Hematopoietic multipotent progenitor cell treated with erythropoietin and hydrocortisone succinate and interleukin-3 and kit ligand, for 8 days (in vitro differentiated cells): ENCODE data around the gene SCMH1.
"Not testable (repeated sequence)": the region's sequence is repeated elsewhere in the genome, so short reads cannot be mapped to it uniquely, and the experiment has no call there.

Source experiments
- DNase-seq: peaks from one replicate; pipeline ENCODE4 v3.0.0-alpha.2; 2015

Gene SCMH1

DNA sequence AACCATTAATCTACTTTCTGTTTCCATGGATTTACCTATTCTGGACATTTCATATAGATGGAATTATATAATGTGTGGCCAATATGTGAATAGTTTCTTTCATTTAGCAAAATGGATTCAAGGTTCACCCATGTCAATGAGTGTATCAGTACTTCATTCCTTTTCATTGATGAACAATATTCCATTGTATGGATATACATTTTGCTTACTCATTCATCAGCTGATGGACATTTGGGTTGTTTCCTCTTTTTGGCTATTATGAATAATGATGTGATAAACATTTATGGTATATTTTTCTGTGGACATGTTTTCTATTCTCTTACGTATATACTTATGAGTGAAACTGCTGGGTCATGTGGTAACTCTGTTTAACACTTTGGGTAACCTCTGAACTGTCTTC, 97.8 kb downstream of the SCMH1 start:
- DNase-seq, result no peak

DNA sequence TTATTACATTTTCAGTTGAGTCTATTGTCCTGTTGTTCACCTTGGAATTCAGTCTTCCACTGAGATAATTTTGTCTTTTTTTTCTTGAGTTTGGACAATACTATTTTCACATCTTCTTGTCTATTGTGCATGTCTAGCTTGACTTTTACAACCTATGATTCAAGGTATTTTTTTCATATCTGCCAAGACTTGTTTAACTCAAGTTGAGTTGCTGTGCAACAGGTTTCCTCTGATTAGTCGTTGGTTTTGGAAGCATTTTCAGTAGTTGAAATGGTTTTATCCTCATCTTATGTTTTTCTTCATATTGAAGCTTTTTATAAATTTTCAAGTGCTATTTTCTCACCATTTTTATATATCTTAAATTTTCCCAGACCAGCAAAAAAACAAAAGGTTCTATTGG, 103.6 kb downstream of the SCMH1 start:
- no peak for DNase-seq

DNA sequence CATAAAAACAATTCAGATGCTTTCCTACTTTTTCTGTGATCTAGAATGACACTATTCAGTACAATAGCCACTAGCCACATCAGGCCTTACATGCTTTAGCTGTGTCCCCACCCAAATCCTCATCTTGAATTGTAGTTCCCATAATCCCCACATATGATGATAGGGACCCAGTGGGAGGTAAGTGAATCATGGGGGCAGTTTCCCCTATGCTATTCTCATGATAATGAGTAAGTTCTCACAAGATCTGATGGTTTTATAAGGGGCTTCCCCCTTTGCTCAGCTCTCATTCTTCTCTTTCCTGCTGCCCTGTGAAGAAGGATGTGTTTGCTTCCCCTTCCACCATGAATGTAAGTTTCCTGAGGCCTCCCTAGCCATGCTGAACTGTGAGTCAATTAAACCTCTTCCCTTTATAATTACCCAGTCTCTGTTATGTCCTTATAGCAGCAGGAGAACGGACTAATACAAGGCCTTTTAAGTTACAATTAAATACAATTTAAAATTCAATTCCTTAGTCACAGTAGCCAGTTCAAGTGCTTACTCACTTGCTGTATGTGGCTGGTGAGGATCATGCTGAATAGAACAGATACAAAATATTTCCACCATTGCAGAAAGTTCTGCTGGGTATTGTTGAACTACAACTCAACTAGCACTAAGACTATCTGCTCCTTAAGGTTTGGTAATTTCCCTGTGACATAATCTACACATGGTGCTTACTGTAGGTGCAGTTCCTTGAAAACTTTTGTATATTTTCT, 106.7 kb downstream of the SCMH1 start:
- DNase-seq, result no peak

DNA sequence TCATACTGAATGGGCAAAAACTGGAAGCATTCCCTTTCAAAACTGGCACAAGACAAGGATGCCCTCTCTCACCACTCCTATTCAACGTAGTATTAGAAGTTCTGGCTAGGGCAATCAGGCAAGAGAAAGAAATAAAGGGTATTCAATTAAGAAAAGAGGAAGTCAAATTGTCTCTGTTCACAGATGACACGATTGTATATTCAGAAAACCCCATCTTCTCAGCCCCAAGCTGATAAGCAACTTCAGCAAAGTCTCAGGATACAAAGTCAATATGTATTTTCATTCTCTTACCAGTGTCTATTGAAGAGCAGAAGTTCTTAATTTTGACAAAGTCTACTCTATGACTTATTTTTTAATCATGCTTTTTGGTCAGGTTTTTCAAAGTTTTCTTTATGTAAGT, 107.8 kb downstream of the SCMH1 start:
- not testable (repeated sequence) for DNase-seq

DNA sequence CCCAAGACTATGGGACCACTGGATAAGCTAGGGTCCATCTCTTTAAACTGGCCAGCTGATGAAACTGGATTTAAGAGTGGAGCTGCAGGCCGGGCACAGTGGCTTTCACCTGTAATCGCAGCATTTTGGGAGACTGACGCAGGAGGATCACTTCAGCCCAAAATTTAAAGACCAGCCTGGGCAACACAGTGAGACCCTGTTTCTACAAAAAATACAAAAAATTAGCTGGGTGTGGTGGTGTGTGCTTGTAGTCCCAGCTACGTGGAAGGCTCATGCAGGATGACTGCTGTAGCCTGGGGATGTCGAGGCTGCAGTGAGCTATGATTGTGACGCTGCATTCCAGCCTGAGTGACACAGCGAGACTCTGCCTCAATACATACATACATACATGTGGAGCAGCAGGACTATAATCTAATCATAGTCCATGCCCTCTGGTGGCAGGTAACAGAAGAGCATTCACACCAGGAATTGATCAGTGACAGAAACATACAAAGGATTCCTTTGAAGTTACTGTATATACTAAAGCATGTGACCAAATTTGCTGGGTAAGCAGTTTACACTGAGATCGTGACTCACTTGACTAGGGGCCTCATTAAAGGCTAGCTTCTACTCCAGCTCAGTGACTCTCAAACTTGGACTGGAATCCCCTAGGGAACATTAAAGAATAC, 119.1 kb downstream of the SCMH1 start:
- DNase-seq, result peak; percentile 50

DNA sequence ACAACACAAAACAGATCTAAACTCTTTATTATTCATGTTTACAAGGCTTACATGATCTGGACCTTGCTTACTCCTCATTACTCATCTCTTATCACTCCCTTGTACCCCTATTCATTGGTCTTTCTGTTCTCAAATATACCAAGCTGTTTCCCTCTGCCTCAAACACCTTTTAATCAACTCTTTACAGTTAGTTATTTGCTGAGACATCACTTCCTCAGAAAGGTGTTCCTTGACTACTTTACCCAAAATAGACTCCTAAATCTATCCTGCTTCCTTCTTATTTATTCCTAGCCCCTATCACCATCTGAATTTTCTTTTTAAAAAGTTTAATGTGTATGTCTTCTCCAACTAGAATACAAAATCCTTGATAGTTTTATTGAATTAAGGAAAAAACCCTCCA, 120.0 kb downstream of the SCMH1 start:
- no peak for DNase-seq

DNA sequence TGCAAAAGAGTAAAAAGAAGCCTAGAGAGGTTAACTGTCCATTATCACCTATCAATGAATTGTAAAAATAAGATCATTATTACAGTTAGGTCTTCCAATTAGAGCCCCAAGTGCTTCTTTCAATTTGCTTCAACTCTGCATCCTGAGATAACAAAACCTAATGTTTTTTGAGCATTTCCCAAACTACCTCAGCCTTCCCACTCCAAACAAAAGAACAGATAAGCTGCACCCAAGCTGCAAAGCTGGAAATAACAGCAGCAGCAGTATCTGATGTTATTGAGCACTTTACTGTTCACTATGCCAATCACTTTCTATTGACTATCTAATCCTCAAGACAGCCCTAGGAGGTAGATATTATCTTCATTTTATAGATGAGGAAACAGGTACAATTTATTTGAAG, 123.5 kb downstream of the SCMH1 start:
- no peak for DNase-seq

DNA sequence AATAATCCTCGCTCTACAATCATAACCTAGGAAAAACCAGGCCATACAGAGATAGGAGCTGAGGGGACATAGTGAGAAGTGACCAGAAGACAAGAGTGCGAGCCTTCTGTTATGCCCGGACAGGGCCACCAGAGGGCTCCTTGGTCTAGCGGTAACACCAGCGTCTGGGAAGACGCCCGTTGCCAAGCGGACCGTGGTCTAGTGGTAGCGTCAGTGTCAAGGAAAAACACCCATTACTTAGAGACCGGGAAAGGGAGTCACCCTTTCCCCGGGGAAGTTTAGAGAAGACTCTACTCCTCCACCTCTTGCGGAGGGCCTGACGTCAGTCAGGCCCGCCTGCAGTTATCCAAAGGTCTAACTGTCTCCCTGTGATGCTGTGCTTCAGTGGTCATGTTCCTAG, 124.9 kb downstream of the SCMH1 start:
- not testable (repeated sequence) for DNase-seq

DNA sequence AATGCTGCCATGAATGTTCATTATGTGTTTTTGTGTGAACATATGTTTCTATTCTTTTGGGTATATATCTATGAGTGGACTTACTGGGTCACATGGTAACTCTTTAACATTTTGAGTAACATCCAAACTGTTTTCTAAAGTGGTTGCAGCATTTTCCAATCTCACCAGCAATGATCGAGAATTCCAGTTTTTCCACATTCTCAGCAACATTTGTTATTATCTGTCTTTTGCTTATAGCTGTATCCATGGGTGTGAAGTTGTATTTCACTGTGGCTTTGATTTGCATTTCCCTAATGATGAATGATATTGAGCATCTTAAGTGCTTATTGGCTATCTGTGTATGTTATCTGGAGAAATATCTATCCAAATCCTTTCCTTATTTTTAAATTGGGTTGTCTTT, 131.4 kb downstream of the SCMH1 start:
- no peak for DNase-seq

DNA sequence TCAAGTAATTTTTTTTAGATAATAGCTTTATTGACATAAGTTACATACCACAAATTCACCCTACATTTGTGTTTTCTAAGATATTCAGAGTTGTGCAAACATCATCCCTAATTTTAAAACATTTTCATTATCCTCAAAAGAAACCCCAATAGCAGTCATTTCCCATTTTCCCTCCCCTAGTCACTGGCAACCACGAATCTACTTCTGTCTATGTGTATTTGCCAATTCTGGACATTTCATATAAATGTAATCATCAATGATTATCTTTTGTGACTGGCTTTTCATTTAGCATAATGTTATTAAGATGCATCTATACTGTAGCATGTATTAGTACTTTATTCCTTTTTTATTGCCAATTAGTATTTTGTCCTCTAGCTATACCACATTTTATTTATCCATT, 131.8 kb downstream of the SCMH1 start:
- DNase-seq, result no peak

DNA sequence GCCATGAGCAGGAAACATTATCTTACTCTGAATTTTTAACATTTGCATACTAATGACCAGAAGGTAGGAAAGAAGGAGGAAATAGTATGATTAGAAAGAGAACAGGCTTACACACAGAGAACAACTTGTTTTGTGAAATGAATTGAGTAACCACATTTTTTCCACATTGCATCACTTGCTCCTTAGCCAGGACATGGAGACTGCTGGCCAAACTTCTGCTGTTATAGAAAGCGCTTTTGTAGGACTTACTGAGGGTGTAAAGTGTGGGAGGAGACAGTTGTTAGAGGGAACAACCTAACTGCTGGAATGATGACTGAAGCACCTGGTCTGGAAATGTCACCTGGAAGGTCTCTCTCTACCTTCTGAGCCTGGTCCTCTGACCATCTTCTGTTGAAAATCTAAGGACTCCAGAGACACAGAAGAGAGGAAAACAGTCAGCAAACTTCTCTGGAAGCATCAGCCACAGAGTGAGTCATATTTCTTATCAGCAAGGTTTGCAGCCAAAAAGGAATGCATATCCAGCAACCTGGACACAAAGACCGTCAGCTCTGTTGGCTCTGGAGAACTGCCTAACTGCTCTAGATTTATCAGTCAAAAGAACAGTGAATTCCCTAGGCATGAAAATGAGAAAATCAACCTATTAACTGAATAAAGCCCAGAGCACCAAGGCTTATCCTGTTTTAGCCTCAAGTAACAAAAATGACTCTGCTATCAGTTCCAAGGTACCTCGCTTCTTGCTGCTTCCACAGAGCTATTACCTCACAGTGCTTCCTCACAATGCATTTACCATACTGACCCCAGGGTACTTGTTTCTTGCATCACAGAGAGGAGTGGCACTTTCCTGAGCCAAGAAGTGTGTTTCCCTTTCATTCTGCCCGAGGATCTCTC, 132.6 kb downstream of the SCMH1 start:
- DNase-seq, result peak; percentile 19

DNA sequence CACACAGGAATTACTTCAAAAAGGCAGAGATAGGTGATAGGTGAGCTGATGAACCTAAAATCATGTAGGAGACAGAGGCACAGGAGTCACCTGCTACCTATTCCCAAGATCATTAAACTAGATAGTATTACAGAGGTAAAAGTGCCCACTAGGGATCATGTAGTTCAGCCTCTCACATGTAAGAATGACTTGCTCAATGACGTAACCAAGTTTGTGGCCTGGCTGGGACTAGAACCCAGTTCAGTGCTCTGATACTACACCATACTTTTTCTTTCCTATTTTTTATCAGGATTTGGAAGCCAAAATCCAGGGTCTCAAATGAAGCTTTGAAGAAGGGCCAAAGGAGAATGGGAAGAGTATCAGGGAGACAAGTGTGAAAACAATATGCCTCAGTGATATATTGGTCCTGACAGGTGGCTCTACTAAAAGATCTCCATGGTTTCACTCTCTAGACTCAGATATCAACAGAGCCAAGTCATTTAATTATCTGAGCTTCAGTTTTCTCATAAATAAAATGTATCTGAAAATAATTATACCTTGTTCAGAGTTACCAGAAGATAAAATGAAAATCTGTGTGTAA, 133.3 kb downstream of the SCMH1 start:
- DNase-seq, result no peak

DNA sequence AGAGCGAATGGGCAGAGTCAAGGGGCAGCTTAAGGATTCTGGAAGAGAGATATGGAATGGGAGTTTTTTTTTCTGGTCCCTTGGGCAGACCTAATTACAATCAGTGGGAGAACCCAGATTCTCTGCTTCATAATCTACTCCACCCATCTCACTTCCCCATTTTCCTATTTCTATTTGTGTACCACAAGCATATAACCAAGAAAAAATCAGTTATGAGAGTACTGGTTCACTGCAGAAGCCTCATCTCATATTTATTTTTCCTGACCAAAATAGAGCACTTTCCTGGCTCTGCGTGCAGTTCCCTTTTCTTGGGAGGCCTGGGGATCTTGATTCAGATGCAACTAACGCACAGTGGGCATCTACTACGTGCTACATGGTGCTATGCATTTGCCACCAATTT, 138.3 kb downstream of the SCMH1 start:
- no peak for DNase-seq

DNA sequence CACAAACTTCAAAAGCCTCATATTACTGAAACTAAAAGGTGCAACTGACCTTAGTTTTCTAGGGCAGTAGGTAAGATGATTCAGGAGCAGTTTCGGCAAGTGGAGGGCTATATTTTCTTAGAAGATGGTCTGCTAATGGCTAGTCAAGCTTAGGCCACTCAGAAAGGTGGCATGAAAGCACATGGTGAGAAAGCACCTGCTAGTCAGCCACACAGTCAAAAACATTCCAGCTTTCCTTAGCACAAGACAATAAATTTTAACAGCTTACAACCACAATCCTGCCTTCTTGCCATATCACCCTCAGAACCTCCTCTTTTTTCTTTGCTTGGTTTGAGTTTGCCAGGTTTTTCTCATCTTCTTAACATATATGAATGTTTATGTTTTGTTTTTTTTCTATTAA, 139.5 kb downstream of the SCMH1 start:
- no peak for DNase-seq

DNA sequence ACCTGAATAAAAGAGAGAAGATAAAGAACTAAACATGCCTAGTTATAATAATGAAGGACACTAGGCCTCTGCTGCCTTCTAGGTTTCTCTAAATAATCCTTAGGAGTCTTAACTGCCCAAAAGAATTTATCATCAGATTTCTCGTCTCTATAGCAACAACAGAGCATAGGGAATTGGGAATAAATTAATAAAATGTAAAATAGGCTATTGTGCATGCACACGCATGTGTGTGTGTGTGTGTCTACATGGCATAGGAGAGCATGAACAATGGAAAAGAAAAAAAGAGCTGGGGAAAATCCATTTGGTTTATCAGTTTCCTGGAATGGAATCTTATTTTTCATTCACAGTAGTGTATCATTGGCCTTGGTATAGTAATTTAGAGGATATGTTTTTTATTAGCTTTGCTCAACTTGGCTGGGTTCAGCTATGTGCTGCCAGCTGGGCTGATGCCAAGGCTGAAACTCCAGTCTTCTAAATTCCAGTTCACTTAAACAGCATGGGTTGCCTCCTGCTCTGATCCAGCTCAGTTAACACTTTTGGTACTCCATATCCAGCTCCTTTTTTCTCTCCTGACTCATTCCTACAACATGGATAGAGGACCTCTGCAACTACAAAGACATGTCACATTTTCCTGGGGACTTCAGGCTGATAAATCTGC, 140.0 kb downstream of the SCMH1 start:
- no peak for DNase-seq

DNA sequence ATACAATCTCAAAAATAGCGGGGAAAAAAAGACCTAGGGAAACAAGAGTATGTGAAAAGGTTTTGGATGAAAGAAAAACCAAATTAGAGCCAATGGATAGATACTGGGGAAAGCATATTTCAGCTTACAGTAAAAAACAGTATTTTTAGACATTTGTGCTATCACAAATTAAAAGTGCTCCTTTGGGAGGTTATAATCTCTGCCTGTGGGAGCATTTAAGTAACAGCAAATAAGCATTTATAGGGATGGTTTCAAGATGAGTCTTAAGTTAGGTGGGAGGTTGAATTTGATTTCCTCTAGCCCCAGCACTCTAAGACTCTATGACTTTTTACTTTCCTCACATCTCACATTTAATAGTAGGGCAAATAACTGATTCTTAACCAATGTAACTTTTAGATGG, 141.0 kb downstream of the SCMH1 start:
- DNase-seq, result no peak

DNA sequence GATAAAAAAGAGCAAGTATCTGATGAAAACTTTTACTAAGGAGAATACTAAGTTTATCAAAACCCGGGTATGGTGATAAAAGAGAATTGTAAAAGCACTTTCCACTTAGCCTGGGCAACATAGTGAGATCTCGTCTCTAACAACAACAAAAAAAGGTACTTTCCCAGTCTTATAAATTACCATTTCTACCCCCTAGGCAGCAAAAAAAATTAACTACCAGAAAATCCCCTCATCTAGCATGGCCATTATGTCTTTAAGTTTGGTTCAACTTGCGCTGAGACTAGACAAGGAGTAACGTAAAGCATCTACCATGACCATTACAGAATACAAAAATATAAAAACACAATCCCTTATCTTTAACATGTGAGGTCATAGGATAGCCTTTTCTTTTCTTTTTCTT, 141.9 kb downstream of the SCMH1 start:
- no peak for DNase-seq

DNA sequence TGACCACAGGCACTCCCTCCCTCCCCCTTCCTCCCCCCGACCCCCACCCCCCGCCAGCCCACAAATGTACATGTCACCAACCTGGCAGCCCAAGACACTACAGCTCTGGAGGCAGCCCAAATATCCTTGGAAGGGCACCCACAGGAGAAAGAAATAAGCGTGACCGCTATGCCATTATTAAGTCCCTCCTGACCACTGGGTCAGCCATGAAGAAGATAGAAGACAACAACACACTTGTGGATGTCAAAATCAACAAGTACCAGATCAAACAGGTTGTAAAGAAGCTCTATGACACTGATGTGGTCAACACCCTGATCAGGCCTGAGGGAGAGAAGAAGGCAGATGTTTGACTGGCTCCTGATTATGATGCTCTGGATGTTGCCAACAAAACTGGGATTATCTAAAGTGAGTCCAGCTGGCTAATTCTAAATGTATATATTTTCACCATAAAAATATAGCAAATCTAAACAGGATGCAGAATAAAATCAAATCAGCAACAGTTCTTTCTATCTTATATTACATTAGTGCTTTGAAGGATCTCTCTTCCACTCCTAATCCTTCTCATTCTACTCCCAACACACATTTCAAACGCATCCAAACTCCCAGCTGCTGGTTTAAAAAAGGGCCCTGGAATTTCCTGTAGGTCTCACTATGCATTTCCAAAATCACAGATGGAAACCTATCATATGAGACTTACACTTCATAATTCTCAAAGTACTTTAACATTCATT, 143.2 kb downstream of the SCMH1 start:
- DNase-seq, result no peak

DNA sequence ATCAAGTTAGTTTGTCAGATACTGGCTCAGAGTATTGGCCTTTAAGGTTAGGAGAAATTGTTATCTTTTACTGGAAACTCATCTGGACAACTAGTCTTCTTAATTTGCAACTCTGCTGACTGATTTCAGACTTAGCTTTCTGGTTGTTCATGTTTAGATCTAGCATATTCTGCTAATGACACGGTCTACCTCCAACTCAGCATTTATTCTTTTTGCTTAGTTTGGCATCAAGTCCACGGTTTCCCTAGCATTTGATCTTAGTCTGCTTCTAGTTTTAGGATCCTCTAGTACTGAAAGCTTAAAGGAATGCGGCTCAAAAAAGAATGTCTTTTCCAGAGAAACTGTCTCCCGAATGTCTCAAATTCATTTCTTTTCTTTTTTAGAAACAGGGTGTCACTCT, 145.0 kb downstream of the SCMH1 start:
- DNase-seq, result no peak

DNA sequence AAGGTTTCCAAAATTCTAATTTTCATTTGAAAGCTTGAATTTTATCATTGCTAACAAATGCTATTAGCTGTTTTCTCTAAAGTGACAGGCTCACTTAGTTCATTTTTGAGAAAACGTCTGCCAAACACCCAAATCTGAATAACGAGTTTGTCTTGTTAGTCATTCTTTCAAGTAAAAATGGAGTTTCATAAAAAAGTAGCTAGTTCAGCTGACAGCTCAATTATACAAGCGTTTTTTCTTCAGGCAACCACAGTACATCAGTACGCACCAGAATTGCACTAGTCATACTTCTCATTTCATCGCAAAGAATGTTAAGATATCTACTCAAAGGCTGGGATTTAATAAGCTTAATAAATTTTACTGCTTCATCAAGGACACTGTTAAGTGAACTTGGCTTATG, 148.3 kb downstream of the SCMH1 start:
- DNase-seq, result no peak

DNA sequence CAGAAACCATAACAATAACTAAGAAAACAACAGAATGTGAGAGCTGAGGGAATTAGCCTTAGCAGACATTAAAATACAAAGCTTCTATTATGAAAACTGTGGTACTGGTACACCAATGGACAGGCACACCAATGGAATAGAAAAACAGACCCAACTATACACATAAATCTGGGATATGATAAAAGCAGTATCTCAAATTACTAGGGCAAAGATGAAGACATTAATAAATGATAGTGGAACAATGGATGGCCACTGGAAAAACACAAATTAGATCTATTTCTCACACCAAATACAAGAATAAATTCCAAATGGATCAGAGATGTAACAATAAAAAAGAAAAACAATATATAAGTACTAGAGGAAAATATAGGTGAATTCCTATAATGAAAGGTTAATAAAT, 155.2 kb downstream of the SCMH1 start:
- DNase-seq, result no peak

DNA sequence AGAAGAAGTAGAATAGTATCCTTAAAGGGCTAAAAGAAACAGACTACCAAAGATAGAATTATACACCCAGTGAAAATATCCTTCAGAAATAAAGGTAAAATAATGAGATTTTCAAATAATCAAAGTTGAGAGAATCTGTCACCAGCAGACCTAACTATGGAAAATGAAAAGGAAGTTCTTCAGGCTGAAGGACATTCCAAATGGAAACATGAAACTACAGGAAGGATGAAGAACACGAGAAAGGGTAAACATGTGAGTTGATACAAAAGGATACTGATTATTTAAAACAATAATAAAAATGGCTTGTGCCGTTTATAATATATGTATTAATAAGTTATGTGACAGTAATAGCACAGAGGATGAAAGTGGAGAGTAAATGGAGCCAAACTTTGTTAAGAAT, 163.5 kb downstream of the SCMH1 start:
- DNase-seq, result no peak
